HG03565 (cell line): ENCODE measurements around the gene FMN2.
"Not testable (repeated sequence)": the region's sequence is repeated elsewhere in the genome, so short reads cannot be mapped to it uniquely, and the experiment has no call there.

Experiments used
- ATAC-seq: cut with Tn5 transposase; IDR thresholded peaks from one replicate; pipeline ENCODE4 v1.9.1; 2021; ENCODE audit warnings: mild to moderate bottlenecking, moderate library complexity; ENCODE audit not compliant: unreplicated experiment

The FMN2 gene

GRCh38 chr1:240413732-240414131 lies 322.0 kb downstream of the FMN2 start:
- ATAC-seq, result no peak

GRCh38 chr1:240414237-240414636 lies 322.6 kb downstream of the FMN2 start:
- ATAC-seq, result no peak

GRCh38 chr1:240415011-240415410 lies 323.3 kb downstream of the FMN2 start:
- not testable (repeated sequence) for ATAC-seq

GRCh38 chr1:240415532-240415931 lies 323.8 kb downstream of the FMN2 start:
- ATAC-seq, result no peak

GRCh38 chr1:240417317-240417716 lies 325.6 kb downstream of the FMN2 start:
- ATAC-seq, result no peak

GRCh38 chr1:240420766-240421165 lies 329.1 kb downstream of the FMN2 start:
- no peak for ATAC-seq

GRCh38 chr1:240423246-240423924 lies 331.7 kb downstream of the FMN2 start:
- ATAC-seq, result no peak

GRCh38 chr1:240424740-240425464 lies 333.2 kb downstream of the FMN2 start:
- ATAC-seq, result no peak

GRCh38 chr1:240426051-240426450 lies 334.4 kb downstream of the FMN2 start:
- no peak for ATAC-seq

GRCh38 chr1:240435996-240436566 lies 344.4 kb downstream of the FMN2 start:
- ATAC-seq, result no peak

GRCh38 chr1:240441669-240442068 lies 350.0 kb downstream of the FMN2 start:
- ATAC-seq, result no peak

- no peak for ATAC-seq
These were observed 353.7 kb downstream of the FMN2 start for GRCh38 chr1:240445369-240445768.

- no peak for ATAC-seq
These were observed 363.6 kb downstream of the FMN2 start for GRCh38 chr1:240455228-240455821.

DNA sequence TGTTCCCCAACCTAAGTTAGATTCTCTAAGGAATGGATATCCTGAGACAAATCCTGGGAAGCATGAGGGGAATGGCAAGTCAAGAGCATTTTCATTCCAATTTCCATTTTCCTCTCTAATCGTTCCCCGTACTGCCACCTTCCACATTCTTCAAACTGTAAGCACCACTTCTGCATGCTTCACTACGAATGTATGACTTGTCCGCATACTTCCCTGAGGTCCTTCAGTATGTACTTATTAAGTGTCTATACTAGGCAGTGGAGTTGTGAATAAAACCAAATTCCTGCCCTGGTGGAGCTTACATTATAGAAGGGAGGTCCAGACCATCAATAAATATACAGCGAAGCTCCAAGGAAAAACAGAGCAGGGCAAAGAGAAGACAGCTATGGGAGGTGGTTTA lies 365.5 kb downstream of the FMN2 start:
- ATAC-seq, result no peak

DNA sequence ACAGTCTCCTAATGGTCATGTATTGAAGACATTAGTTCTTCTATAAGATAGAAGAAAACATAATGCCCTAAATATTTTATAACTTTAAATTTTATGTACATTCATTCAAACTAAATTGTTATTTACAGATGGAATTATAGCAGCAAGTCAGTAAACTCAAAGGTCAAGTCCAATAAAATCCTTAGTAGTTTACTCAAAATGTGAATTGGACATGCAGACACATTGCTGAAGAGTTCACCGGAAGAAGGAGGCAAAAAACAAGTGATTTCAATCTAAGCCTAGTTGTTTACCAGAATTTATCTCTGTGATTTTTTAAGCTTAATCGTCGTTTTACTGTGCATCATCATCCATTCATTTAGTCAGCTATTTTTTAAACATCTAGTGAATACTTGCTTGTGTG lies 370.6 kb downstream of the FMN2 start:
- no peak for ATAC-seq

GRCh38 chr1:240462766-240463395 lies 371.2 kb downstream of the FMN2 start:
- ATAC-seq, result no peak

DNA sequence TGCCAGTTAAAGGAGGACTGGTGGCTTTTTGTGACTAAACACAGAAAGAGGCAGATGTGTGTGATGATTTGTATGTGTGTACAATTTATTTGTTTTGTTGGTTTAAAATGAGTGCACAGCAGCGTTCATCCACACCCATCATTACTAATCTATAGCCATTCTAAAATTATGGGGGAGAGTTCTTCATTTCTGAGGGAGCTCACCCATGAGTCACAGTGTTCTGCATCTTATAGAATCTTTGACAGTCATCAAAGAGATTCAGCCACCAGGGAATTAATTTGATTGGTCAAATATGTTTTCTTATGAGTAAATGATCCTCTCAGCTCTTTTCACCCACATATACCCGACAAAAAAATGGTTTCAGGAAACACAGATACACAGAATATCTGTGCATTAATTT lies 372.4 kb downstream of the FMN2 start:
- ATAC-seq, result no peak

DNA sequence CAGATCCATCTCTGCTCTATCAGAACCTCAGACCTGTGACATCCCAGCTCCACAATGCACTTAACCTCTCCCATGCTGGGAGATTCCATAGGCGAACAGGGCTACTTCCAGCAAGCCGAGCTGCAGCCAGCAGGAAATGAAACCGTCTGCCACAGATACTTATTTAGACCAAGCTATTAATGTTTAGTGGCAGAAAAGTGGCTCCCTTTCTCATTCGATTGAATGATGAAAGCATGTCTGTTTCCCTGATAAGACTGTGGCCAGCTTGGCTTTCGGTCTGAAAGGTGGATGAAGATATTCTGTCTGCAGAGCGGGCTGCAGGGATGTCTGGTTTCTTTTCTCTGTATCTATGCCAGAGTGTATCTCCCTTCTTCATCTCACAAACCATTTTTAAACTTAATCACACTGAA lies 373.9 kb downstream of the FMN2 start:
- ATAC-seq, result no peak

GRCh38 chr1:240466509-240466908 lies 374.8 kb downstream of the FMN2 start:
- ATAC-seq, result no peak

GRCh38 chr1:240467895-240468294 lies 376.2 kb downstream of the FMN2 start:
- no peak for ATAC-seq

DNA sequence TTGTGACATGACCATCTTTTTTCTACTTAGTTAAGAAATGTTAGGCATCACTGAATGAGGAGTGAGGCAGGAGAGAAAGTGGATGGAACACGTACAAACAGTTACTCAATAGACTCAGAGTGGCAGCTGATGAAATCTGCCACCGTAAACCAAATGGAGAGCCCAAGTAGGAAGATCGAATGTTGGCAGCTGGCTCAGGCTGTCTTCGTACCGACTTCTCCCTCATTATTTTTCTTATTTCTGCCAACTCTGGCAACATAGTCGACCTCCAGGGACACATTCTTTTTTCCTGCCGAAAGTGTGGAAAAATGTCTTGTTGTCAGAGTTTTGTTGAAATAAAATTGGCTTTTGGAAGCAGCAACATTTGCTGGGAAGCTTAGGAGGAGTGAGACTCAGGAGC lies 377.0 kb downstream of the FMN2 start:
- no peak for ATAC-seq
